Caco-2 (cell line): ENCODE data around the gene USP20. TPM values are rescaled to one million over a fixed set of nuclear protein-coding genes. Genes with fewer than 3 reads are reported as not detected.

Experiments used
- BruUV-seq: library from RNA; stranded (reverse); fragments of 400-500 nt; replicated peaks from 2 replicates; lab custom pipeline; 2021; lab: Mats Ljungman, UMichigan
- CTCF ChIA-PET: fragments of 300-600 bp; sonication (Branson Sonifier 250); formaldehyde crosslinking; loops from one replicate; lab custom pipeline; 2022; ENCODE audit warnings: antibody characterized with exemption; lab: Charles Lee
- POLR2A ChIA-PET: fragments of 300-600 bp; sonication (Branson Sonifier 250); formaldehyde crosslinking; loops from one replicate; lab custom pipeline; 2022; ENCODE audit warnings: antibody characterized with exemption; lab: Charles Lee
- DNase-seq, 2 experiments: peaks; one replicate each; pipeline versions ENCODE4 v3.0.0 to v3.0.0-alpha.2; 2020 to 2022
- H3K27me3 ChIP-seq: replicated peaks from 2 replicates; pipeline ENCODE4 v1.6.0; 2011; ENCODE audit warnings: low read length; ENCODE audit not compliant: control insufficient read depth, insufficient read depth
- H3K36me3 ChIP-seq: 2 replicates; pipeline ENCODE4 v1.5.1; 2011; ENCODE audit warnings: low read length; ENCODE audit not compliant: control insufficient read depth, insufficient read depth
- H3K4me1 ChIP-seq: fragments of 250-450 bp; sonication (Bioruptor Pico); 2 replicates; pipeline ENCODE4 v1.5.1; 2020; ENCODE audit warnings: mild to moderate bottlenecking
- H3K4me3 ChIP-seq: 2 replicates; pipeline ENCODE4 v1.5.1; 2011; ENCODE audit warnings: low read depth, mild to moderate bottlenecking, control low read depth, low read length
- H3K9me3 ChIP-seq: fragments of 250-450 bp; sonication (Bioruptor Pico); 2 replicates; pipeline ENCODE4 v1.5.1; 2020; ENCODE audit warnings: mild to moderate bottlenecking, moderate library complexity
- H3K27ac Mint-ChIP-seq: one replicate; pipeline ENCODE4 v1.8.0; 2022; ENCODE audit warnings: mixed read lengths; ENCODE audit not compliant: unreplicated experiment
- H3K27me3 Mint-ChIP-seq: one replicate; pipeline ENCODE4 v1.8.0; 2022; ENCODE audit warnings: mixed read lengths; ENCODE audit not compliant: insufficient read depth, unreplicated experiment
- H3K36me3 Mint-ChIP-seq: one replicate; pipeline ENCODE4 v1.8.0; 2022; ENCODE audit warnings: mild to moderate bottlenecking, mixed read lengths; ENCODE audit not compliant: insufficient read depth, unreplicated experiment
- H3K4me1 Mint-ChIP-seq: one replicate; pipeline ENCODE4 v1.8.0; 2022; ENCODE audit warnings: low read depth, mixed read lengths; ENCODE audit not compliant: unreplicated experiment
- H3K4me3 Mint-ChIP-seq: one replicate; pipeline ENCODE4 v1.8.0; 2022; ENCODE audit warnings: mild to moderate bottlenecking, moderate library complexity, mixed read lengths; ENCODE audit not compliant: unreplicated experiment
- H3K9me3 Mint-ChIP-seq: one replicate; pipeline ENCODE4 v1.8.0; 2022; ENCODE audit warnings: mixed read lengths; ENCODE audit not compliant: unreplicated experiment
- CTCF ChIP-seq, 2 experiments: fragments of 200-600 bp in 1 of 2; IDR thresholded peaks; 1 replicate in 1 of 2; 2 replicates in 1 of 2; pipeline versions ENCODE4 v1.5.1 to v1.8.0; 2011 to 2022; ENCODE audit warnings: antibody characterized with exemption in 1 of 2, control low read depth in 1 of 2, inconsistent platforms in 1 of 2, low read depth in 1 of 2, low read length in 1 of 2, mild to moderate bottlenecking in 1 of 2, moderate library complexity in 1 of 2; ENCODE audit not compliant: insufficient read depth in 1 of 2, severe bottlenecking in 1 of 2, unreplicated experiment in 1 of 2
- intact Hi-C: fragments of 100-400 bp; cut with micrococcal nuclease; formaldehyde crosslinking; loops from one replicate; pipeline ENCODE4 v1.10.0; 2022; ENCODE audit not compliant: unreplicated experiment
- total RNA-seq: library from RNA; stranded (reverse); gene quantifications from 2 replicates; pipeline ENCODE4 v1.2.3, GENCODE V29; 2022

The USP20 gene
- total RNA-seq, 1 experiment from 2014 or later: 13.9 TPM

GRCh38 chr9:129884220-129885017, 49.2 kb downstream of the USP20 start:
- BruUV-seq: no TSS peak
- no peak for TF ChIP-seq CTCF (IDR thresholded peaks at IDR 0.05; ENCODE audit: insufficient read depth in 1 of 2, low read depth in 1 of 2, low read length in 1 of 2, severe bottlenecking in 1 of 2, unreplicated experiment in 1 of 2)
- peak overlapping the region; percentile 73 for H3K4me3 Mint-ChIP-seq
- H3K4me1 ChIP-seq: peaks cover 18% of the 10 kb centered on the region
- peak overlapping the region; percentile 70 for H3K27ac Mint-ChIP-seq
- no peaks in the 10 kb centered on the region for H3K9me3 ChIP-seq
- peaks cover 3% of the 10 kb centered on the region; the same call in 1 of the 2 replicates for H3K36me3 ChIP-seq
- DNase-seq: peak; percentile 89 to 90
- H3K36me3 Mint-ChIP-seq: peaks cover 15% of the 10 kb centered on the region
- H3K4me1 Mint-ChIP-seq: peaks cover 10% of the 10 kb centered on the region
- intact Hi-C loops: loop anchor here (1.0 to 10.0 kb wide), 5 partner anchors 156 to 360 kb away; partner anchors contain the start of gene GPR107
- H3K9me3 Mint-ChIP-seq: no peaks in the 10 kb centered on the region
- POLR2A ChIA-PET: no interaction called here
- H3K27me3 Mint-ChIP-seq: no peaks in the 10 kb centered on the region
- no peaks in the 10 kb centered on the region for H3K27me3 ChIP-seq
- peak overlapping the region; percentile 10; the same call in 1 of the 2 replicates for H3K4me3 ChIP-seq
- CTCF ChIA-PET: interaction anchor here (0.6 kb wide), 3 partner anchors 40 to 241 kb away, joined by 3 read pairs; no protein-coding TSS in a partner anchor

GRCh38 chr9:129885018-129885669, 49.9 kb downstream of the USP20 start:
- ChIA-PET POLR2A (no interaction called here), CTCF (interaction anchor here (0.6 kb wide), 3 partner anchors 41 to 240 kb away, joined by 3 read pairs; no protein-coding TSS in a partner anchor)
- no peaks in the 10 kb centered on the region for H3K9me3 Mint-ChIP-seq
- H3K4me3 ChIP-seq: peak overlapping the region; percentile 23; the same call in 1 of the 2 replicates
- DNase-seq: peak in 1 of 2 experiments; percentile 40
- H3K36me3 ChIP-seq: peaks cover 3% of the 10 kb centered on the region; the same call in 1 of the 2 replicates
- H3K27ac Mint-ChIP-seq: peak overlapping the region; percentile 70
- H3K4me1 ChIP-seq: peaks cover 18% of the 10 kb centered on the region
- intact Hi-C loops: loop anchor here (1.0 to 10.0 kb wide), 4 partner anchors 155 to 360 kb away; partner anchors contain the start of gene GPR107
- H3K4me3 Mint-ChIP-seq: peak overlapping the region; percentile 73
- H3K36me3 Mint-ChIP-seq: peaks cover 15% of the 10 kb centered on the region
- no TSS peak for BruUV-seq
- H3K4me1 Mint-ChIP-seq: peaks cover 10% of the 10 kb centered on the region
- no peaks in the 10 kb centered on the region for H3K9me3 ChIP-seq
- TF ChIP-seq CTCF (IDR thresholded peaks at IDR 0.05; ENCODE audit: insufficient read depth in 1 of 2, low read depth in 1 of 2, low read length in 1 of 2, severe bottlenecking in 1 of 2, unreplicated experiment in 1 of 2): peak in 1 of 2 experiments; percentile 14
- H3K27me3 ChIP-seq: no peaks in the 10 kb centered on the region
- H3K27me3 Mint-ChIP-seq: no peaks in the 10 kb centered on the region

GRCh38 chr9:129885670-129886106, 50.4 kb downstream of the USP20 start:
- H3K27me3 Mint-ChIP-seq: no peaks in the 10 kb centered on the region
- peak; percentile 91 to 95 for DNase-seq
- H3K27ac Mint-ChIP-seq: peak overlapping the region; percentile 42
- H3K9me3 ChIP-seq: no peaks in the 10 kb centered on the region
- ChIA-PET CTCF (interaction anchor here (0.7 kb wide), 1 partner anchor 337 kb away, joined by 4 read pairs; no protein-coding TSS in a partner anchor), POLR2A (no interaction called here)
- H3K4me1 Mint-ChIP-seq: peaks cover 10% of the 10 kb centered on the region
- no peaks in the 10 kb centered on the region for H3K27me3 ChIP-seq
- intact Hi-C loops: loop anchor here (1.0 to 10.0 kb wide), 4 partner anchors 155 to 359 kb away; partner anchors contain the start of gene GPR107
- peak overlapping the region; percentile 73 for H3K4me3 Mint-ChIP-seq
- H3K4me3 ChIP-seq: peak overlapping the region; percentile 23
- peaks cover 3% of the 10 kb centered on the region; the same call in 1 of the 2 replicates for H3K36me3 ChIP-seq
- peaks cover 15% of the 10 kb centered on the region for H3K36me3 Mint-ChIP-seq
- H3K9me3 Mint-ChIP-seq: no peaks in the 10 kb centered on the region
- H3K4me1 ChIP-seq: peaks cover 18% of the 10 kb centered on the region
- BruUV-seq: no TSS peak
- TF ChIP-seq CTCF (IDR thresholded peaks at IDR 0.05; ENCODE audit: insufficient read depth in 1 of 2, low read depth in 1 of 2, low read length in 1 of 2, severe bottlenecking in 1 of 2, unreplicated experiment in 1 of 2): peak; percentile 89 to 94
